Endothelial cell of coronary artery (primary cell): Measurements from ENCODE around the gene HSBP1L1. TPM values are rescaled to one million over a fixed set of nuclear protein-coding genes. Genes with fewer than 3 reads are reported as not detected.

ENCODE experiments used
- total RNA-seq: library from RNA; depleted of rRNA; stranded (reverse); fragments of >200 nt; gene quantifications from 2 replicates; pipeline ENCODE4 v1.2.3, GENCODE V29; 2014

The HSBP1L1 gene
- total RNA-seq: 2.0 and 2.2 TPM in 2 replicates

GRCh38 chr18:79964330-79965118 is at the start of gene HSBP1L1:
Gene HSBP1L1 (plus strand): TSS chr18:79964643. CDS start chr18:79964736, 93 bp downstream.

GRCh38 chr18:79951545-79952455 is 12.6 kb upstream of the HSBP1L1 start, which contains the start of gene SLC66A2:
Gene SLC66A2 (minus strand): TSS chr18:79951653. CDS start chr18:79950926, 727 bp downstream.

GRCh38 chr18:79988451-79989194 is 24.2 kb downstream of the HSBP1L1 start, which contains the start of gene TXNL4A:
Gene TXNL4A (minus strand): TSS chr18:79988563. CDS start chr18:79988392, 171 bp downstream.

Other genes with a start within 250 kb of the HSBP1L1 start
- not detected in 2 replicates for gene KCNG2, start 166.7 kb upstream of the HSBP1L1 start, total RNA-seq
- 37.2 and 39.0 TPM in 2 replicates for gene SLC66A2, start 13.0 kb upstream of the HSBP1L1 start, total RNA-seq
- 79.0 and 88.0 TPM in 2 replicates for gene TXNL4A, start 23.9 kb downstream of the HSBP1L1 start, total RNA-seq
- gene RBFA, start 69.8 kb downstream of the HSBP1L1 start, total RNA-seq: 33.3 and 34.3 TPM in 2 replicates
- gene ADNP2, start 144.6 kb downstream of the HSBP1L1 start, total RNA-seq: 11.4 and 12.6 TPM in 2 replicates